HG03439 (cell line): Measurements from ENCODE around the gene FBXL19.
"Not testable (repeated sequence)": the region's sequence is repeated elsewhere in the genome, so short reads cannot be mapped to it uniquely, and the experiment has no call there.

Source experiments
- ATAC-seq: cut with Tn5 transposase; IDR thresholded peaks from one replicate; pipeline ENCODE4 v1.9.1; 2021; ENCODE audit warnings: mild to moderate bottlenecking, moderate library complexity; ENCODE audit not compliant: unreplicated experiment

Gene FBXL19

GRCh38 chr16:30923554-30924075, at the start of gene FBXL19:
Gene FBXL19 (plus strand): TSS chr16:30923572. CDS start chr16:30925755, 2,183 bp downstream.
- no peak for ATAC-seq

- ATAC-seq = no peak
Measured at GRCh38 chr16:30874244-30874820, 49.0 kb upstream of the FBXL19 start.

- ATAC-seq = peak; percentile 71
Measured at GRCh38 chr16:30874821-30875717, 48.3 kb upstream of the FBXL19 start.

GRCh38 chr16:30875871-30876801, 47.2 kb upstream of the FBXL19 start:
- no peak for ATAC-seq

GRCh38 chr16:30876867-30877266, 46.5 kb upstream of the FBXL19 start:
- ATAC-seq = no peak

GRCh38 chr16:30882429-30883310, 40.7 kb upstream of the FBXL19 start:
- no peak for ATAC-seq

- ATAC-seq = no peak
Measured at GRCh38 chr16:30884760-30885159, 38.6 kb upstream of the FBXL19 start.

- no peak for ATAC-seq
Measured at GRCh38 chr16:30885196-30885595, 38.2 kb upstream of the FBXL19 start.

- ATAC-seq = no peak
Measured at GRCh38 chr16:30886145-30886544, 37.2 kb upstream of the FBXL19 start.

GRCh38 chr16:30887927-30888326, 35.4 kb upstream of the FBXL19 start:
- ATAC-seq = no peak

- no peak for ATAC-seq
Measured at GRCh38 chr16:30888856-30889499, 34.4 kb upstream of the FBXL19 start.

- ATAC-seq = no peak
Measured at GRCh38 chr16:30889721-30890120, 33.7 kb upstream of the FBXL19 start.

- not testable (repeated sequence) for ATAC-seq
Measured at GRCh38 chr16:30891043-30891823, 32.1 kb upstream of the FBXL19 start.

GRCh38 chr16:30892670-30893416, 30.5 kb upstream of the FBXL19 start:
- no peak for ATAC-seq

GRCh38 chr16:30893417-30893743, 30.0 kb upstream of the FBXL19 start:
- peak; percentile 11 for ATAC-seq

GRCh38 chr16:30893744-30894539, 29.4 kb upstream of the FBXL19 start, which contains the start of gene BCL7C:
Gene BCL7C (minus strand): TSS chr16:30894077. CDS start chr16:30893944, 133 bp downstream.
- peak; percentile 65 for ATAC-seq
